Ishikawa (cell line): ENCODE data around the gene RIMBP3C.

Experiments
- EGR1 ChIP-seq: IDR thresholded peaks from 2 replicates; pipeline ENCODE4 v1.6.1; 2012
- EP300 ChIP-seq: IDR thresholded peaks from 2 replicates; pipeline ENCODE4 v1.6.1; 2012; ENCODE audit warnings: borderline replicate concordance
- MAX ChIP-seq: IDR thresholded peaks from 2 replicates; pipeline ENCODE4 v1.6.1; 2012
- NFIC ChIP-seq: IDR thresholded peaks from 2 replicates; pipeline ENCODE4 v1.6.1; 2012
- RAD21 ChIP-seq: IDR thresholded peaks from 2 replicates; pipeline ENCODE4 v1.6.1; 2012; ENCODE audit warnings: low read depth
- REST ChIP-seq: IDR thresholded peaks from 2 replicates; pipeline ENCODE4 v1.6.1; 2012; ENCODE audit warnings: low read depth, mild to moderate bottlenecking
- TAF1 ChIP-seq: IDR thresholded peaks from 2 replicates; pipeline ENCODE4 v1.6.1; 2012; ENCODE audit warnings: low read depth, mild to moderate bottlenecking
- ZBTB7A ChIP-seq: IDR thresholded peaks from 2 replicates; pipeline ENCODE4 v1.6.1; 2012; ENCODE audit warnings: low read depth

GRCh38 chr22:21594865-21595452, 43.7 kb upstream of the RIMBP3C start:
- TF ChIP-seq TAF1 (no peak), RAD21 (no peak), ZBTB7A (no peak), REST (no peak), EP300 (no peak), NFIC (no peak), EGR1 (no peak), MAX (no peak)
